ENCODE data around the gene MSL1.
"Not testable (repeated sequence)": the region's sequence is repeated elsewhere in the genome, so short reads cannot be mapped to it uniquely, and the experiment has no call there.

MSL1 gene

GRCh38 chr17:40139566-40140058 lies 17.8 kb downstream of the MSL1 start:
- peak overlapping the region; percentile 96 for H3K27ac ChIP-seq
- ChIA-PET POLR2A (ENCODE audit: low non-redundant PET) (interaction anchor here (0.5 to 0.6 kb wide), 2 partner anchors 39 to 75 kb away, joined by 3 read pairs; no protein-coding TSS in a partner anchor), CTCF (interaction anchor here (0.6 to 1.0 kb wide), 3 partner anchors 9 to 78 kb away, joined by 3 to 5 read pairs (median 5); no protein-coding TSS in a partner anchor)
- no peak for DNase-seq (ENCODE audit: low spot score)
- no peak for TF ChIP-seq CTCF (conservative IDR thresholded peaks at IDR 0.05; ENCODE audit: low read depth)

- H3K27ac ChIP-seq; DNase-seq (ENCODE audit: low spot score); POLR2A ChIA-PET (ENCODE audit: low non-redundant PET): not testable (repeated sequence)
- CTCF ChIA-PET: interaction anchor here (1.1 kb wide), 1 partner anchor 25 kb away, joined by 3 read pairs; no protein-coding TSS in a partner anchor
These were observed 21.4 kb downstream of the MSL1 start for GRCh38 chr17:40143166-40143565.

- POLR2A ChIA-PET (ENCODE audit: low non-redundant PET): interaction anchor here (0.8 kb wide), 1 partner anchor 1247 kb away, joined by 3 read pairs; no protein-coding TSS in a partner anchor
- TF ChIP-seq CTCF (conservative IDR thresholded peaks at IDR 0.05; ENCODE audit: low read depth): no peak
- H3K27ac ChIP-seq: no peak overlapping the region
- no peak for DNase-seq (ENCODE audit: low spot score)
- CTCF ChIA-PET: interaction anchor here (0.7 kb wide), 1 partner anchor 12 kb away, joined by 3 read pairs; no protein-coding TSS in a partner anchor
These were observed 23.7 kb downstream of the MSL1 start for GRCh38 chr17:40145476-40145875.

- ChIA-PET CTCF (interaction anchor here (0.6 to 1.7 kb wide), 2 partner anchors 20 to 22 kb away, joined by 3 read pairs; no protein-coding TSS in a partner anchor), POLR2A (ENCODE audit: low non-redundant PET) (interaction anchor here (0.5 kb wide), 1 partner anchor 71 kb away, joined by 4 read pairs; no protein-coding TSS in a partner anchor)
- DNase-seq (ENCODE audit: low spot score): no peak
- TF ChIP-seq CTCF (conservative IDR thresholded peaks at IDR 0.05; ENCODE audit: low read depth): no peak
- H3K27ac ChIP-seq: peak overlapping the region; percentile 13; the same call in 1 of the 2 replicates
These were observed 26.8 kb downstream of the MSL1 start for GRCh38 chr17:40148527-40148926.

- TF ChIP-seq CTCF (conservative IDR thresholded peaks at IDR 0.05; ENCODE audit: low read depth): no peak
- DNase-seq (ENCODE audit: low spot score): no peak
- POLR2A ChIA-PET (ENCODE audit: low non-redundant PET): no interaction called here
- CTCF ChIA-PET: interaction anchor here (0.7 kb wide), 1 partner anchor 300 kb away, joined by 4 read pairs; no protein-coding TSS in a partner anchor
- H3K27ac ChIP-seq: 0 out of 2 replicates have a peak overlapping the region, but pooled peaks have one; percentile 29
These were observed 28.5 kb downstream of the MSL1 start for GRCh38 chr17:40150276-40150675.

- DNase-seq (ENCODE audit: low spot score): no peak
These were observed 29.7 kb downstream of the MSL1 start for GRCh38 chr17:40151414-40151963.

More at GRCh38 chr17:40151414-40151963, 29.7 kb downstream of the MSL1 start:
- TF ChIP-seq CTCF (conservative IDR thresholded peaks at IDR 0.05; ENCODE audit: low read depth): no peak
- no peak overlapping the region for H3K27ac ChIP-seq
- CTCF ChIA-PET: interaction anchor here (0.6 to 0.7 kb wide), 2 partner anchors 27 to 1398 kb away, joined by 3 read pairs; no protein-coding TSS in a partner anchor
- POLR2A ChIA-PET (ENCODE audit: low non-redundant PET): interaction anchor here (0.7 kb wide), 1 partner anchor 15 kb away, joined by 6 read pairs; no protein-coding TSS in a partner anchor

Data from RWPE1 (cell line).